Left ventricle myocardium inferior (tissue), 1 donor: ENCODE results near the gene LRBA. TPM values are rescaled to one million over a fixed set of nuclear protein-coding genes. Genes with fewer than 3 reads are reported as not detected.

Experiments
- DNase-seq: peaks from one replicate; pipeline ENCODE4 v3.0.0-alpha.2; 2020
- H3K27ac ChIP-seq: fragments of 200-600 bp; replicated peaks from 2 replicates; pipeline ENCODE4 v1.8.0; 2021
- H3K27me3 ChIP-seq: fragments of 200-600 bp; 2 replicates; pipeline ENCODE4 v1.8.0; 2021; ENCODE audit warnings: low read depth
- H3K36me3 ChIP-seq: fragments of 200-600 bp; 2 replicates; pipeline ENCODE4 v1.8.0; 2021
- H3K4me1 ChIP-seq: fragments of 200-600 bp; 2 replicates; pipeline ENCODE4 v1.8.0; 2021
- H3K4me3 ChIP-seq: fragments of 200-600 bp; 2 replicates; pipeline ENCODE4 v1.8.0; 2021; ENCODE audit warnings: mild to moderate bottlenecking, moderate library complexity
- H3K9me3 ChIP-seq: fragments of 200-600 bp; replicated peaks from 2 replicates; pipeline ENCODE4 v1.8.0; 2021
- CTCF ChIP-seq: fragments of 200-600 bp; IDR thresholded peaks from 2 replicates; pipeline ENCODE4 v1.8.0; 2021; ENCODE audit warnings: antibody characterized with exemption, mild to moderate bottlenecking, borderline replicate concordance
- intact Hi-C: fragments of 100-400 bp; cut with micrococcal nuclease; formaldehyde crosslinking; loops from one replicate; pipeline ENCODE4 v1.11.0; 2022
- total RNA-seq: library from RNA; stranded (reverse); fragmentation: NEBNext Ultra II Directional; extraction: Animal tissue kit (Norgen Biotek cat#: 25700); gene quantifications from one replicate; pipeline ENCODE4 v1.2.1, GENCODE V29; 2021
- donor health status: DM: no; HTN: yes; CAD: no; lungs with severe emphysema.

LRBA gene
- total RNA-seq, 1 donor from 2014 or later = 19.1 TPM

GRCh38 chr4:150874338-150875226, 140.5 kb downstream of the LRBA start:
- peaks cover 14% of the 10 kb centered on the region for H3K9me3 ChIP-seq
- peak overlapping the region; percentile 41 for H3K4me3 ChIP-seq
- DNase-seq = peak; percentile 63
- peaks cover 4% of the 10 kb centered on the region for H3K36me3 ChIP-seq
- intact Hi-C loops = no loop called here
- peaks cover 9% of the 10 kb centered on the region for H3K4me1 ChIP-seq
- no peak for TF ChIP-seq CTCF
- H3K27ac ChIP-seq = peak overlapping the region; percentile 81
- no peaks in the 10 kb centered on the region for H3K27me3 ChIP-seq

- intact Hi-C loops = loop anchor here (10.0 kb wide), 1 partner anchor 562 kb away; no protein-coding TSS in a partner anchor
- TF ChIP-seq CTCF = peak; percentile 73
- Histone ChIP-seq H3K4me1 (no peaks in the 10 kb centered on the region), H3K27me3 (no peaks in the 10 kb centered on the region), H3K27ac (no peak overlapping the region), H3K4me3 (no peak overlapping the region), H3K9me3 (no peaks in the 10 kb centered on the region), H3K36me3 (no peaks in the 10 kb centered on the region)
- no peak for DNase-seq
Measured at GRCh38 chr4:150867148-150867547, 147.9 kb downstream of the LRBA start.

GRCh38 chr4:150863456-150863855, 151.6 kb downstream of the LRBA start:
- no peaks in the 10 kb centered on the region for H3K27me3 ChIP-seq
- DNase-seq = no peak
- TF ChIP-seq CTCF = no peak
- no peaks in the 10 kb centered on the region for H3K4me1 ChIP-seq
- H3K4me3 ChIP-seq = no peak overlapping the region
- no peaks in the 10 kb centered on the region for H3K36me3 ChIP-seq
- no peaks in the 10 kb centered on the region for H3K9me3 ChIP-seq
- H3K27ac ChIP-seq = no peak overlapping the region
- intact Hi-C loops = loop anchor here (10.0 kb wide), 1 partner anchor 559 kb away; no protein-coding TSS in a partner anchor

- TF ChIP-seq CTCF = no peak
- intact Hi-C loops = loop anchor here (10.0 kb wide), 1 partner anchor 558 kb away; no protein-coding TSS in a partner anchor
- Histone ChIP-seq H3K27ac (no peak overlapping the region), H3K36me3 (no peaks in the 10 kb centered on the region), H3K9me3 (no peaks in the 10 kb centered on the region), H3K27me3 (no peaks in the 10 kb centered on the region), H3K4me1 (no peaks in the 10 kb centered on the region), H3K4me3 (no peak overlapping the region)
- no peak for DNase-seq
Measured at GRCh38 chr4:150862829-150863228, 152.3 kb downstream of the LRBA start.

GRCh38 chr4:150859453-150859852, 155.6 kb downstream of the LRBA start:
- no peak for DNase-seq
- no peaks in the 10 kb centered on the region for H3K9me3 ChIP-seq
- no peak overlapping the region for H3K4me3 ChIP-seq
- intact Hi-C loops = no loop called here
- no peaks in the 10 kb centered on the region for H3K27me3 ChIP-seq
- no peak overlapping the region for H3K27ac ChIP-seq
- H3K36me3 ChIP-seq = no peaks in the 10 kb centered on the region
- no peaks in the 10 kb centered on the region for H3K4me1 ChIP-seq
- no peak for TF ChIP-seq CTCF
